BJ (cell line): ENCODE results near the gene MFSD12. TPM values are rescaled to one million over a fixed set of nuclear protein-coding genes. Genes with fewer than 3 reads are reported as not detected.

Source experiments
- CTCF ChIA-PET: fragments of 350-600 bp; formaldehyde crosslinking; extraction: SDS; loops from one replicate; lab custom pipeline; 2021; ENCODE audit warnings: antibody characterized with exemption, inconsistent platforms; lab: Yijun Ruan, JAX
- POLR2A ChIA-PET: fragments of 300-600 bp; sonication (Branson Sonifier 250); formaldehyde crosslinking; extraction: SDS; loops from one replicate; lab custom pipeline; 2021; ENCODE audit warnings: antibody characterized with exemption; lab: Charles Lee
- DNase-seq: peaks from one replicate; pipeline ENCODE4 v3.0.0-alpha.2; 2011; ENCODE audit warnings: low read depth
- H3K27me3 ChIP-seq: 2 replicates; pipeline ENCODE4 v1.6.0; 2011; ENCODE audit warnings: low read length; ENCODE audit not compliant: control insufficient read depth, insufficient read depth
- H3K36me3 ChIP-seq: 2 replicates; pipeline ENCODE4 v1.5.1; 2011; ENCODE audit warnings: low read length; ENCODE audit not compliant: control insufficient read depth, insufficient read depth
- H3K4me3 ChIP-seq: 2 replicates; pipeline ENCODE4 v1.5.1; 2011; ENCODE audit warnings: low read depth, mild to moderate bottlenecking, control low read depth, low read length
- CTCF ChIP-seq: IDR thresholded peaks from 2 replicates; pipeline ENCODE4 v1.5.1; 2011; ENCODE audit warnings: low read depth, mild to moderate bottlenecking, control low read depth, inconsistent platforms, low read length, moderate library complexity; ENCODE audit not compliant: insufficient read depth
- polyA plus RNA-seq: library from polyadenylated mRNA; depleted of rRNA; stranded (reverse); fragments of >200 nt; gene quantifications from 2 replicates; pipeline ENCODE4 v1.2.3, GENCODE V29; 2011

The MFSD12 gene
- polyA plus RNA-seq, 1 experiment, result 54.7 TPM

GRCh38 chr19:3575949-3576673 is 18.7 kb upstream of the MFSD12 start:
- H3K36me3 ChIP-seq, result peaks cover 5% of the 10 kb centered on the region
- no peak for TF ChIP-seq CTCF
- no peak for DNase-seq
- H3K27me3 ChIP-seq, result no peaks in the 10 kb centered on the region
- ChIA-PET POLR2A (no interaction called here), CTCF (interaction anchor here (0.8 to 1.1 kb wide), 3 partner anchors 15 to 74 kb away, joined by 3 read pairs; no protein-coding TSS in a partner anchor)
- no peak overlapping the region; the same call in none of the 2 replicates for H3K4me3 ChIP-seq

- Histone ChIP-seq H3K4me3 (no peak overlapping the region), H3K36me3 (peaks cover 5% of the 10 kb centered on the region), H3K27me3 (no peaks in the 10 kb centered on the region)
- POLR2A ChIA-PET, result no interaction called here
- CTCF ChIA-PET, result interaction anchor here (0.8 kb wide), 1 partner anchor 73 kb away, joined by 3 read pairs; no protein-coding TSS in a partner anchor
- no peak for DNase-seq
- TF ChIP-seq CTCF, result peak; percentile 23; the same call in 1 of the 2 replicates
Measured at GRCh38 chr19:3575260-3575741, 17.9 kb upstream of the MFSD12 start.

GRCh38 chr19:3573858-3574637 is 16.7 kb upstream of the MFSD12 start:
- Histone ChIP-seq H3K4me3 (peak overlapping the region; percentile 75), H3K27me3 (no peaks in the 10 kb centered on the region), H3K36me3 (peaks cover 5% of the 10 kb centered on the region)
- POLR2A ChIA-PET, result no interaction called here
- DNase-seq, result peak; percentile 70
- no peak for TF ChIP-seq CTCF
- CTCF ChIA-PET, result interaction anchor here (0.8 to 0.9 kb wide), 2 partner anchors 16 to 17 kb away, joined by 3 read pairs; no protein-coding TSS in a partner anchor

- no peak for DNase-seq
- ChIA-PET CTCF (interaction anchor here (0.8 to 0.9 kb wide), 2 partner anchors 16 to 17 kb away, joined by 3 read pairs; no protein-coding TSS in a partner anchor), POLR2A (no interaction called here)
- no peak for TF ChIP-seq CTCF
- Histone ChIP-seq H3K4me3 (peak overlapping the region; percentile 75), H3K27me3 (no peaks in the 10 kb centered on the region), H3K36me3 (peaks cover 5% of the 10 kb centered on the region)
Measured at GRCh38 chr19:3573162-3573857, 15.9 kb upstream of the MFSD12 start.
